Body of pancreas (tissue), 4 donors: ENCODE data around the gene LRRC45.

Experiments
- POLR2A ChIP-seq, 3 donors: fragments of 450-650 bp; IDR thresholded peaks; one replicate each; pipeline ENCODE4 v1.6.1; 2016; ENCODE audit warnings: antibody characterized with exemption in 3 of 3, mild to moderate bottlenecking in 2 of 3
- TF ChIP-seq, protein P1 (sequence below), 7 experiments: fragments of 450-650 bp in 4 of 7; fragments of 200-600 bp in 3 of 7; sonication (generic) in 3 of 7; IDR thresholded peaks; one replicate each; pipeline ENCODE4 v1.5.1; 2016 to 2019; ENCODE audit warnings: antibody characterized with exemption in 7 of 7

DNA sequence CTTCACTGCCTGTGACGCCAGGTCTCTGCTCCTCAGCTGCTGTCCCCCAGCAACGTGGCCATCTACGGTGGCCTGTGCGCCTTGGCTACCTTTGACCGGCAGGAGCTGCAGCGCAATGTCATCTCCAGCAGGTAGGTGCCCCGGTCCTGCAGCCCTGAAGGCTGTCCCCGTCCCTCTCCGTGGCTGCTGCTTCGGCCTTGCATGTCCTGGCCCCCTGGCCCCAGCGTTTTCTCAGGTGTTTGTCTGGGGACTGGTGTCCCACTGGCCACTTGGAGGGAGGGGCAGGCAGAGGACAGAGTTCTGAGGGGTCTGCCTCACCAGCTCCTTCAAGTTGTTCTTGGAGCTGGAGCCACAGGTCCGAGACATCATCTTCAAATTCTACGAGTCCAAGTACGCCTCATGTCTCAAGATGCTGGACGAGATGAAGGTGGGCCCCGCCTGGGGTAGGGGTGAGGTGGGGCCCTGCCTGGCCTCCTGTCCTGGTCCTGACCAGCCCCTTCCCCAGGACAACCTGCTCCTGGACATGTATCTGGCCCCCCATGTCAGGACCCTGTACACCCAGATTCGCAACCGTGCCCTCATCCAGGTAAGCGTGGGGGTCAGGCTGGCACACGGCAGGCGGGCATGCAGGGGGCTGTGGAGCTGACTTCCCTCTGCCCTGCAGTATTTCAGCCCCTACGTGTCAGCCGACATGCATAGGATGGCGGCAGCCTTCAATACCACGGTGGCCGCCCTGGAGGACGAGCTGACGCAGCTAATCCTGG, 33.0 kb downstream of the LRRC45 start:
- no peak for TF ChIP-seq POLR2A (IDR thresholded peaks at IDR 0.05)
- TF ChIP-seq, protein P1, sequence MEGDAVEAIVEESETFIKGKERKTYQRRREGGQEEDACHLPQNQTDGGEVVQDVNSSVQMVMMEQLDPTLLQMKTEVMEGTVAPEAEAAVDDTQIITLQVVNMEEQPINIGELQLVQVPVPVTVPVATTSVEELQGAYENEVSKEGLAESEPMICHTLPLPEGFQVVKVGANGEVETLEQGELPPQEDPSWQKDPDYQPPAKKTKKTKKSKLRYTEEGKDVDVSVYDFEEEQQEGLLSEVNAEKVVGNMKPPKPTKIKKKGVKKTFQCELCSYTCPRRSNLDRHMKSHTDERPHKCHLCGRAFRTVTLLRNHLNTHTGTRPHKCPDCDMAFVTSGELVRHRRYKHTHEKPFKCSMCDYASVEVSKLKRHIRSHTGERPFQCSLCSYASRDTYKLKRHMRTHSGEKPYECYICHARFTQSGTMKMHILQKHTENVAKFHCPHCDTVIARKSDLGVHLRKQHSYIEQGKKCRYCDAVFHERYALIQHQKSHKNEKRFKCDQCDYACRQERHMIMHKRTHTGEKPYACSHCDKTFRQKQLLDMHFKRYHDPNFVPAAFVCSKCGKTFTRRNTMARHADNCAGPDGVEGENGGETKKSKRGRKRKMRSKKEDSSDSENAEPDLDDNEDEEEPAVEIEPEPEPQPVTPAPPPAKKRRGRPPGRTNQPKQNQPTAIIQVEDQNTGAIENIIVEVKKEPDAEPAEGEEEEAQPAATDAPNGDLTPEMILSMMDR (IDR thresholded peaks at IDR 0.05): no peak
